HUES6 (cell line): ENCODE measurements around the gene PSEN1.
A peak's percentile ranks its signal among the peaks of the same experiment; 100 is the strongest.

Source experiments
- H3K27ac ChIP-seq: 2 replicates; pipeline ENCODE4 v1.7.0; 2013; ENCODE audit warnings: low read depth, mild to moderate bottlenecking, low read length, inconsistent platforms
- H3K27me3 ChIP-seq: 2 replicates; pipeline ENCODE4 v1.6.1; 2013; ENCODE audit warnings: low read length; ENCODE audit not compliant: control insufficient read depth, insufficient read depth
- H3K36me3 ChIP-seq: 2 replicates; pipeline ENCODE4 v1.6.1; 2013; ENCODE audit warnings: low read length; ENCODE audit not compliant: control insufficient read depth, insufficient read depth
- H3K4me1 ChIP-seq: 2 replicates; pipeline ENCODE4 v1.6.1; 2013; ENCODE audit warnings: low read length; ENCODE audit not compliant: control insufficient read depth, insufficient read depth
- H3K4me3 ChIP-seq: 2 replicates; pipeline ENCODE4 v1.5.1; 2013; ENCODE audit warnings: low read depth, low read length
- H3K9ac ChIP-seq: one replicate; pipeline ENCODE4 v1.6.1; 2013; ENCODE audit warnings: mild to moderate bottlenecking, low read length
- H3K9me3 ChIP-seq: 2 replicates; pipeline ENCODE4 v1.6.1; 2013; ENCODE audit warnings: low read depth, low read length; ENCODE audit not compliant: control insufficient read depth, insufficient read depth

The PSEN1 gene

GRCh38 chr14:73233564-73233963 lies 97.3 kb downstream of the PSEN1 start:
- Histone ChIP-seq H3K27ac (no peak overlapping the region), H3K9me3 (no peaks in the 10 kb centered on the region), H3K9ac (no peak overlapping the region), H3K36me3 (no peaks in the 10 kb centered on the region), H3K4me1 (peaks cover 35% of the 10 kb centered on the region), H3K27me3 (peaks cover 55% of the 10 kb centered on the region), H3K4me3 (no peak overlapping the region)

- Histone ChIP-seq H3K27ac (no peak overlapping the region), H3K36me3 (no peaks in the 10 kb centered on the region), H3K9ac (no peak overlapping the region), H3K27me3 (peaks cover 59% of the 10 kb centered on the region), H3K4me1 (peaks cover 39% of the 10 kb centered on the region), H3K9me3 (no peaks in the 10 kb centered on the region), H3K4me3 (no peak overlapping the region)
Observed at GRCh38 chr14:73234029-73234428, 97.7 kb downstream of the PSEN1 start.

GRCh38 chr14:73234586-73235394 lies 98.5 kb downstream of the PSEN1 start:
- peaks cover 44% of the 10 kb centered on the region for H3K4me1 ChIP-seq
- H3K27ac ChIP-seq, result no peak overlapping the region
- no peak overlapping the region for H3K9ac ChIP-seq
- H3K36me3 ChIP-seq, result no peaks in the 10 kb centered on the region
- peaks cover 67% of the 10 kb centered on the region for H3K27me3 ChIP-seq
- peak overlapping the region; percentile 32; the same call in 1 of the 2 replicates for H3K4me3 ChIP-seq
- no peaks in the 10 kb centered on the region for H3K9me3 ChIP-seq

GRCh38 chr14:73235531-73236155 lies 99.3 kb downstream of the PSEN1 start:
- Histone ChIP-seq H3K36me3 (no peaks in the 10 kb centered on the region), H3K4me3 (peak overlapping the region; percentile 32), H3K9ac (no peak overlapping the region), H3K27ac (no peak overlapping the region), H3K9me3 (no peaks in the 10 kb centered on the region), H3K4me1 (peaks cover 46% of the 10 kb centered on the region), H3K27me3 (peaks cover 76% of the 10 kb centered on the region)

- no peaks in the 10 kb centered on the region for H3K36me3 ChIP-seq
- H3K4me3 ChIP-seq, result peak overlapping the region; percentile 32; the same call in 1 of the 2 replicates
- H3K9me3 ChIP-seq, result no peaks in the 10 kb centered on the region
- peaks cover 81% of the 10 kb centered on the region for H3K27me3 ChIP-seq
- no peak overlapping the region for H3K9ac ChIP-seq
- H3K4me1 ChIP-seq, result peaks cover 48% of the 10 kb centered on the region
- H3K27ac ChIP-seq, result no peak overlapping the region
Observed at GRCh38 chr14:73236157-73236556, 99.8 kb downstream of the PSEN1 start.

GRCh38 chr14:73236752-73237218 lies 100.5 kb downstream of the PSEN1 start:
- Histone ChIP-seq H3K9ac (no peak overlapping the region), H3K36me3 (no peaks in the 10 kb centered on the region), H3K4me1 (peaks cover 53% of the 10 kb centered on the region), H3K9me3 (no peaks in the 10 kb centered on the region), H3K27me3 (peaks cover 87% of the 10 kb centered on the region), H3K4me3 (peak overlapping the region; percentile 56), H3K27ac (no peak overlapping the region)

- Histone ChIP-seq H3K36me3 (no peaks in the 10 kb centered on the region), H3K27ac (no peak within 1 kb of the TSS), H3K4me1 (peaks cover 57% of the 10 kb centered on the region), H3K4me3 (peak within 1 kb of the TSS; percentile 56), H3K9me3 (no peaks in the 10 kb centered on the region), H3K27me3 (peaks cover 92% of the 10 kb centered on the region), H3K9ac (peak within 1 kb of the TSS; percentile 29)
Observed at GRCh38 chr14:73237219-73237785, 101.0 kb downstream of the PSEN1 start, which contains the start of gene PAPLN. TSS of gene PAPLN (plus strand) at chr14:73237506. CDS start at chr14:73239779, 2,273 bp downstream.

GRCh38 chr14:73237786-73238423 lies 101.6 kb downstream of the PSEN1 start:
- Histone ChIP-seq H3K27ac (no peak overlapping the region), H3K9ac (peak overlapping the region; percentile 29), H3K36me3 (no peaks in the 10 kb centered on the region), H3K4me3 (peak overlapping the region; percentile 56), H3K9me3 (no peaks in the 10 kb centered on the region), H3K4me1 (peaks cover 57% of the 10 kb centered on the region), H3K27me3 (peaks cover 92% of the 10 kb centered on the region)

GRCh38 chr14:73238424-73238852 lies 102.1 kb downstream of the PSEN1 start:
- Histone ChIP-seq H3K9me3 (no peaks in the 10 kb centered on the region), H3K27me3 (peaks cover 88% of the 10 kb centered on the region), H3K36me3 (no peaks in the 10 kb centered on the region), H3K9ac (peak overlapping the region; percentile 29), H3K4me1 (peaks cover 53% of the 10 kb centered on the region), H3K27ac (no peak overlapping the region), H3K4me3 (peak overlapping the region; percentile 56)

GRCh38 chr14:73238941-73239340 lies 102.6 kb downstream of the PSEN1 start:
- Histone ChIP-seq H3K36me3 (no peaks in the 10 kb centered on the region), H3K9me3 (no peaks in the 10 kb centered on the region), H3K9ac (no peak overlapping the region), H3K4me3 (peak overlapping the region; percentile 25; the same call in 1 of the 2 replicates), H3K27ac (no peak overlapping the region), H3K27me3 (peaks cover 85% of the 10 kb centered on the region), H3K4me1 (peaks cover 51% of the 10 kb centered on the region)
